Testis (tissue), 2 donors: ENCODE measurements around the gene ZSWIM5.

Source experiments
- CTCF ChIP-seq, 3 experiments: fragments of 450-650 bp in 2 of 3; fragments of 200-600 bp in 1 of 3; sonication (generic) in 1 of 3; IDR thresholded peaks; one replicate each; pipeline ENCODE4 v1.5.1; 2016 to 2019; ENCODE audit warnings: antibody characterized with exemption in 3 of 3, mild to moderate bottlenecking in 2 of 3, moderate library complexity in 1 of 3
- POLR2A ChIP-seq: fragments of 450-650 bp; IDR thresholded peaks from one replicate; pipeline ENCODE4 v1.6.1; 2017; ENCODE audit warnings: antibody characterized with exemption, mild to moderate bottlenecking, moderate library complexity

- TF ChIP-seq CTCF (IDR thresholded peaks at IDR 0.05) (no peak), POLR2A (no peak)
These were observed 18.7 kb downstream of the ZSWIM5 start for GRCh38 chr1:45187725-45188124.
